D341Med (cell line): ENCODE measurements around the gene ADAMTS13.
A peak's percentile ranks its signal among the peaks of the same experiment; 100 is the strongest.

ENCODE experiments used
- DNase-seq: peaks from one replicate; pipeline ENCODE4 v3.0.0; 2012; ENCODE audit warnings: low spot score

The ADAMTS13 gene

GRCh38 chr9:133454943-133455673, 32.9 kb downstream of the ADAMTS13 start:
- no peak for DNase-seq

GRCh38 chr9:133455936-133456335, 33.8 kb downstream of the ADAMTS13 start:
- no peak for DNase-seq

DNA sequence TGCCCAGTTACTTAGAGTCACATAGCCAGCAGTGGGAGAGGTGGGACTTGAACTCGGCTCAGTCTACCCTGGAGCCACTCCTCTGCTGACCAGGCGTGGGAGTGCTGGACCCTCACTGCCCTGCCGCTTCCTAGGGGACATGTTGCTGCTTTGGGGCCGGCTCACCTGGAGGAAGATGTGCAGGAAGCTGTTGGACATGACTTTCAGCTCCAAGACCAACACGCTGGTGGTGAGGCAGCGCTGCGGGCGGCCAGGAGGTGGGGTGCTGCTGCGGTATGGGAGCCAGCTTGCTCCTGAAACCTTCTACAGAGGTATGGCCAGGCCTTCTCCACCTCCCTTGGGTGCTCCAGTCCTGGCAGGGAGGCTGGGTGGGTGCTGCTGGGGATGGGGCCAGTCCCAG, 34.2 kb downstream of the ADAMTS13 start:
- DNase-seq = no peak

GRCh38 chr9:133457233-133457632, 35.1 kb downstream of the ADAMTS13 start:
- DNase-seq = no peak

GRCh38 chr9:133457748-133458147, 35.6 kb downstream of the ADAMTS13 start:
- no peak for DNase-seq

GRCh38 chr9:133458643-133459312, 36.6 kb downstream of the ADAMTS13 start:
- no peak for DNase-seq

DNA sequence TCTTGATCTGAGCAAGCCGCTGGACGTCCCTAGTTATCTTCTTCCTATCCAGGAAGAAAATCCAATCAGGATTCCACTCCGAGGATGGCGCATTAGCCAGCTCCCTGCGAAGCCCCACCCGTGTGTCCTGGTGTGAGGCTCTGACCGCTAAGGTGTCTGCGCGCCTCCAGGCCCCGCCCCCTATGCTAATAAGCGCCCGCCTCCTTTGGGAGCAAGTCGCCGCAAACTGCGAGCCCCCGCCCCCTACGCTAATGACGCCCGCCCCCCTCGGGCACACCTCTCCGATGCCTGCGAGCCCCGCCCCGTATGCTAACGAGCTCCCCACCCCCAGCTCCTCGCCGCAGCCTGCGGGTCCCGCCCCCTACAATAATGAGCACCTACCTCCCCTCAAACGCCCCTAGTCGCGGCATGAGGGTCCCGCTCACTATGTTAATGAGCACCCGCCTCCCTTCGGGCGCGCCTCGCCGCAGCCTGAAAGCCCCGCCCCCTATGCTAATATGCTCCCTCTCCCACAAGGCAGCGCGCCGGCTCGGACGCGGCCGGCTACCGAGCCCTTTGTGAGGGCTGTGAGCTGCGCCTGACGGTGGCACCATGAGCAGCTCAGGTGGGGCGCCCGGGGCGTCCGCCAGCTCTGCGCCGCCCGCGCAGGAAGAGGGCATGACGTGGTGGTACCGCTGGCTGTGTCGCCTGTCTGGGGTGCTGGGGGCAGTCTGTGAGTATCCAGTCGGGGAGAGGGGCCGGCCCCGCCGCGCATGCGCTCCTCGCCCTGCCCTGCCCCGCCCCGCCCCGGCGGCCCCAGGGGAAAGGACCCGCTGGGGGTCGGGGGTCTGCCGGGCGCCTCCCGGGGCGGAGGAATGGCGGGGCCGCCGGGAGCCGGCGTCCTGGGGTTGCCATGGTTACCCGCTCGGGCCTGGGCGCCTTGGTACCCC, 37.6 kb downstream of the ADAMTS13 start, which contains the start of gene CACFD1:
CACFD1 (plus strand) TSS at position 503 of the 929 bp plus-strand sequence; CDS start at position 592, 89 bp downstream.
- DNase-seq = peak; percentile 97

GRCh38 chr9:133460405-133461175, 38.4 kb downstream of the ADAMTS13 start:
- no peak for DNase-seq

GRCh38 chr9:133461975-133462374, 39.8 kb downstream of the ADAMTS13 start:
- no peak for DNase-seq

GRCh38 chr9:133463234-133463863, 41.2 kb downstream of the ADAMTS13 start:
- DNase-seq = no peak

- no peak for DNase-seq
These were observed 41.9 kb downstream of the ADAMTS13 start for GRCh38 chr9:133463864-133464615.

- DNase-seq = no peak
These were observed 42.5 kb downstream of the ADAMTS13 start for GRCh38 chr9:133464638-133465037.

DNA sequence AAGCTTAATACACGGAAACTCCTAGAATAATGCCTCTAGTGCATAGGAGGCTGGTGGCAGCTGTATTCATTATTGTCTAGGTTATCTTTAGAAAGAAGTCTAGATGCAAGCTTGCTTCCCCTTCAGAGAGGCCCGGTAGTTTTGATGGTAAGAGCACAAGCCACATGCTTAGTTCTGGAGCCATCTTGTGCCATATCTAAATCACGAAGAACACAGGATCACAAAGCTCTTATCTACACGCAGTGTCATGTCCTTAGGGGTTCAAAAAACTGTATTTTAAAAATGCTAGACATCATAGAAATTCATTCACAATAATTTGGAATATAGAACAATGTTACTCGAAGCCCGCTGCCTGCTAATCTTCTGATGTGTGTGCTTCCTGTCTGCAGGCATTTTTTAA, 43.8 kb downstream of the ADAMTS13 start:
- no peak for DNase-seq

GRCh38 chr9:133467101-133467500, 44.9 kb downstream of the ADAMTS13 start:
- DNase-seq = no peak

DNA sequence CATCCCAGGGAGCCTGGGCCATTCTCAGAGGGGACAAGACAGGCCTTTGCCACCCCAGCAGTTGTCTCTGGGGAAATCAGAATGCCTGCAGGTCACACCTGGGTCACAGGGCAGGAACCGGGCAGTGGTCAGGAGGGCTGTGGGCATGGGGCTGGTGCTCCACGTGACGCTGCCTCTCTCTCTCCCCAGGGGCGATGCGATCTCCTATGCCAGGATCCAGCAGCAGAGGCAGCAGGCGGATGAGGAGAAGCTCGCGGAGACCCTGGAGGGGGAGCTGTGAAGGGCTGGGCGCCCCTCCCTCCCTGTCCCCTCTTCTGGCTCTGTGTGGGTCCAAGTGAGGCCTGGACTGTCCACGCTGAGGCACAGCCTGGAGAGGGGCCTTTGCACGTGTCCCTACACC, 46.2 kb downstream of the ADAMTS13 start:
- no peak for DNase-seq

GRCh38 chr9:133468777-133469421, 46.7 kb downstream of the ADAMTS13 start:
- no peak for DNase-seq

- no peak for DNase-seq
These were observed 48.3 kb downstream of the ADAMTS13 start for GRCh38 chr9:133470427-133470924.

DNA sequence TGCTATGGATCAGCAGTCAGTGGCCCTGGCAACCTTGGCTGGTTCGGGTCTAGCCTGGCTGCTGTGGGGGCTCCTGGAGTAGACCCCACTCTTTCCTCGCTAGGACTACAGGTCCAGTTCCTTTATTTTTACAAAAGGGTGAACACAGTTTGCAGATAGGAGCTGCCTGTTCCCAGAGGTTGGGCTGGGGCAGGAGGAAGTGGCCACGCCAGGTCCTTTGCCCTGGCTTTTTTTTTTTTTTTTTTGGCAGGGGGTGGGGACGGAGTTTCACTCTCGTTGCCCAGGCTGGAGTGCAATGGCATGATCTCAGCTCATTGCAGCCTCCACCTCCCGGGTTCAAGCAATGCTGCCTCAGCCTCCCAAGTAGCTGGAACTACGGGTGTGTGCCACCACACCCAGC, 48.8 kb downstream of the ADAMTS13 start:
- no peak for DNase-seq

DNA sequence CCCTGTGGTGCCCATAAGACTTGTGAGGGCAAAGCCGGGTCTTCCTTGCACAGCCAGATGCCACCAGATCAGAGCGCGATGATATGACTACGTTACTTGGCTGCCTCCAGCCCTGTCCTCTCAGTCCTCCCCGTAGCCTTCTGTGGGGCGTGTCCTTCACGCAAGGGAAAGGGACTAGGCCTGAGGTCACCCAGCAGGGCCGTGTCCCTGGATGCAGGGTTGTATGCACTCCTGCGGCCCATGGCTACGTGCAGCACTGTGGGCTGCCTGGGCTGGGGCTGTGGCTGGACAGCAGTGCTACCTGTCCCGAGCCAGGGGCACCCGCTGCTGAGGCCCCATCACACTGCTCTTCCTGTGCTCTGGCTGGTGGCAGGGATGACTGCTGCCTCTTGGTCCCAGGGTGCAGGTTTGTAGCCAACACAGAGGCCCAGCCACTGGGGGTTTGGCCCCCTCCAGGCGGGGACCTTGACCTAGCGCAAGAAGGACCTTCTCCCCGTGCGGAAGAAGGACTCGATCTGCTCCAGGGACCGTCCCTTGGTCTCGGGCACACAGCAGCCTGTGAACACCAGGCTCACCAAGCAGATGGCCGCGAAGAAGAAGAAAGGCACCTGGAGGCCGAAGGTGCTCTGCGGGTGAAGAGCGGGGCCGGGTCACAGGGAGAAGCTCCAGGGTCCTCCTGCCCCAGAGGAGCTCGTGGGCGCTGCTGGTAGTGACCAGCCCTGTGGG, 49.5 kb downstream of the ADAMTS13 start:
- DNase-seq = no peak
